Hematopoietic multipotent progenitor cell treated with erythropoietin and hydrocortisone succinate and interleukin-3 and kit ligand, for 15 days (in vitro differentiated cells): ENCODE measurements around the gene MYMK.

Experiments used
- DNase-seq: peaks from one replicate; pipeline ENCODE4 v3.0.0-alpha.2; 2015; ENCODE audit warnings: low spot score

MYMK gene

GRCh38 chr9:133483611-133484010, 41.1 kb downstream of the MYMK start:
- DNase-seq: no peak

DNA sequence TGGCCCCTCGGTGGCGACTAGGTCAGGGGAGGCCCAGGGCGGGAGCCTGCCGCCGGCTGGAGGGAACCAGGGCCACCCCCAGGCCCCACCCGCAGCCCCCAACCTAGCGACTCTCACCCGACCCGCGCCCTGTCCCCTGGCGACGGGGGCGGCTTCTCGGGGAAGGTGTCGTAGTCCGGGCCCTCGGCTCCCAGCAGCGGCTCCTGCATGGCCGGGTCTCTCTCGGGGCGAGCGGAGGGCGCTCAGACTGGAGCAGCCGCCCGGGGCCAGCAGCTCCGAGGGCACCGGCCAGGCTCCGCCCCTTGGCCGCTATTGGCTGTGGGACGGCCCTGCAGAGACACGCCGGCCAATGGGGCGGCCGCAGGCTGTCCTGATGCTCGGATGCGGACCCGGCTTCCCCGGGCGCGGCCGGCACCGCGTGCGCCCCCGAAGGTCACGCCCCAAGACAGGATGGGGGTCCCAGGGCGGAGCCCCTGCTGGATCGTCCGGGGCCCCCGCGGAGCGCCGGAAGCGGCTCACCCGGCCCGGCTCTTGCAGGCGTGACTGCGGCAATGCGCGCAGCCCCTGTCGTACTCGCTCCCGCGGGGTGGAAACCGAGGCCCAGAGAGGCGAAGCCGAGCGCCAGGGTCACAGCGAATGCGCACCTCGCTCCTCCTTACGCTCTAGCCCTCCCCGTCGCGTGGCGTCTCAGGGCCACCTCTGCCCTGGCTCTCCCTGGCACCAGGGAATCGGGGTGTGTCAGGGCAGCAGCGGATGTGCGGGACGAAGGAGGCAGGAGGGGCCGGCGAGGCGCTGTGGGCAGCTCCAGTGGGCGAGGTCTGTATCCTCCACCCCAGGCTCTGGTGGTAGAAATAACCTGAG, 45.7 kb downstream of the MYMK start, which contains the start of gene SLC2A6:
TSS of gene SLC2A6 (minus strand) at position 249 of the 861 bp plus-strand sequence. CDS start at position 209, 40 bp downstream.
- DNase-seq: peak; percentile 59

- no peak for DNase-seq
These were observed 46.5 kb downstream of the MYMK start for GRCh38 chr9:133477992-133478850.

DNA sequence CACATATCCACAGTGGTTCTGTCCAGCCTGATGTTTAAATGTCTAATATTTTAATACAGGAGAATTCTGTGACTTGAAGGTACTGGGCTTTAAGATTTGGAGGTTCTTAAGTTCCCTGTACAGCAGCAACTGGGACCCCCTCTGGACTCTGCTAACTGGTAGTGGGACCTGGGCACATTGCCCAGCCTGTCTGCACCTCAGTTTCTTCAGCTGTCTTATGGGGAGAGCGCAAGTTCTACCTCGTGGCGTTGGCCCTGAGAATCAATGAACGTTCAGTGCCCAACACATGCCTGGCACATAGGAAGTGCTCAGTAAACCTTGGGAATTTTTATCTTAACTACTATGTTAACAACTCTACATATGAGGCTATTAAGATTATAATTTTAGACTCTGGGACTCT, 47.3 kb downstream of the MYMK start:
- DNase-seq: no peak

GRCh38 chr9:133476941-133477340, 47.8 kb downstream of the MYMK start:
- no peak for DNase-seq

DNA sequence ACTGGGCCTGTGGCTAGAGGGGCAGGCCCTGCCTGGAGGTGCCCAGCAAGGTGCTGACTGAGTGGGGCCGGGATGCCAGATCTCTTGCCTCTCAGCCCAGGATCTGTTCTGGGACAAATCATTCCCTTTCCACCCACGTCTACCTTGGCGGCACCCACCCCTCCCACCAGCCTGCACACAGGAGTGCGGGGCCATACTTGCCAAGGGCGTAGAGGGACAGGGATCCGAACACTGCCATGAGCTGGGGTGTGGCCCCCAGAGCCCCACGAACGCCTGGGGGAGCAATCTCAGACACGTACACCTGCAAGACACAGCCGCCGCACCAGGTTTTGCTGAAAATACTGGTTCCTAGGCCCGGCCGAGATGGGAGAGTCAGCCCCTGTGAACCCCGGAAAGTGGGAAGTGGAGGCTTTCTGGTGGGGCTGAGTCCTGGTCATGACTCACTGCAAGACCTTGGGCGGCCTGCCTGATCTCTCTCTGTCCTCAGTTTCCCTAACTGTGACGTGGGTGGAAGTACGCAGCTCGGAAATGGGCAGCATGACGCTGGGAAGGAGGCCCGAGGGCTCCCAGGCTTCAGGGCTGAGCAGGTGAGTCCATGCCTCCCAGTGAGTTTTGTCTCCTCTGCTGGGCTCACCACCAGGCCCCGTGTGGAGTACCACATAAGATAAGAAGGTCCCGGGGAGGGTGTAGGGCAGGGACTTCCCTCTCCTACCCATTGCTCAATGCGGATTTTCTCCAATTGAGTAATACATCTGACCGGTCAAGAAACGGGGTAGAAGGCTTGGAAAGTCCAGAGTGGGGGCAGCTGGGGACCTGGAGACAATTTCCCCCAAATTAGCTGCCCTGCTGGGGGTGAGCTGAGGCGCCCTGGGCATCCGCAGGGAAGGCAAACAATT, 48.5 kb downstream of the MYMK start:
- no peak for DNase-seq

GRCh38 chr9:133475292-133476012, 49.3 kb downstream of the MYMK start:
- no peak for DNase-seq

DNA sequence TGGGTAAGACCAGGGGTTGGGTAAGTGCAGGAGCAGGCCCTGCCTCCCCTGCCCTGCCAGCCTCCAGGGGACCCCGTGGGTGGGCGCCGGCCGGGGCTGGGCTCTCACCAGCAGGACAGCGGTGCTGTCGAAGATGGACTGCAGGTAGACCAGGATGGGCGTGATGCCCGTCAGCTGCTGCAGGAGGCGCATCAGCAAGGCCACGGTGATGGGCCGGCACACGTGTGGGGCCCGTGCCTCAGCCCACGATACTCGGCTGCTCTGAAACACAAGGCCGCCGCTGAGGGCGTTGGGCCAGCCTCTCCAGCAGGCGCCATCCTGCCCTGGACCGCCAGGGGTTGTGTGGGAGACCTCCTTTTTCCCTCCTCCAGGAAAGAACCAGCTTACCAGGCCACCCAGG, 49.9 kb downstream of the MYMK start:
- DNase-seq: no peak

DNA sequence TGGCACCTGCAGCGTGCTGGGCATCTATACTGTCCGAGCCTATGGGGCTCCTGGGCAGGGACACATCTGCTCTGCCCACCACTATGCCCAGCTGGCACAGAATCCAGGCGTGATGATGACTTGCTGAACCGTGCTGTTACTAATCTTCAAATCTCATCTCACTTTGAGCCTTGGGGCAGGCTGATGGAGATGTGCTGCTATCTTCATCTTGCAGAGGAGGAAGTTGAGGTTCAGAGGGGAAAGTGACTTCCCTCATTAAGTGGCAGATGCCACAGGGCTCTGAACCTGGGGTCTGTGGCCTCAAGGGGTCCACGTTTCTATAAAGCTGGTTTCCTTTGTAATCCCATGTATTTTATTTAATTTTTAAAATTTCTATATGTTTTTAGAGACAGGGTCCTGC, 50.5 kb downstream of the MYMK start:
- DNase-seq: no peak

DNA sequence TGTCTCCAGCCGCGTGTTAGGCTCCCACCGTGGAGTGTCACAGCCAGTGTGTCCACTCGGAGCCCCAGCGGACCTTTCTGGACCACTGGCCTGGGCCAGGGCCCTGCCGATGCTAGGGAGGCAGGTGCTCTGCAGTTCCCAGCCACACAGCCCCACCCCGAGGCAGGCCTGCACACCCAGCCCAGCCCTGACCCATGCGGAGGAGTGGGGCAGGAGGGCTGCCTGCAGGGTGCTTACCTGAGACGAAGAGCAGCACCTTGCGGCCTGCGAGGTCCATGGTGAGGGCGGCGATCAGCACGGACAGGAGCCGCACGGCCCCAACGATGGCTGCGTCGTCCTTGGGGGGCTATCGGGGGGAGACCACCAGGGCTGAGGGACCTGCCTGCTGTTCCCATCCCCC, 51.0 kb downstream of the MYMK start:
- DNase-seq: no peak

- no peak for DNase-seq
These were observed 51.9 kb downstream of the MYMK start for GRCh38 chr9:133472753-133473378.

DNA sequence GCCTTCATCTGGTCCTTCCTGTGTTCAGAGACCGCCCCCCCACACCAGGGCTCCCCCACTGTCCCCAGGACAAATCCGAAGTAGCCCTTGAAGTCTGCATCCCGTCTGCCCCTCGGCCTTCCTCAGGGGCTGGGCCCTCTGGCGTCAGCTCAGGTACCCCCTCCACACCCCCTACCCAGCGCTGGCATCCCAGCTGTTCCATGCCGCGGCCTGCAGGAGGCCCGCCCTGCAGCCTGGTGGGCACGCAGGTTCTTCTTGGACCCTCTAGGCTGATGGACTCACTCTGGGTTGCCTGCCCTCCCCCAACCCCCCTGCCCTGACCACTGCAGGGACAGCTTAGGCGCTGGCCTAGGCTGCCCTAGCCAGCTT, 52.5 kb downstream of the MYMK start:
- no peak for DNase-seq

DNA sequence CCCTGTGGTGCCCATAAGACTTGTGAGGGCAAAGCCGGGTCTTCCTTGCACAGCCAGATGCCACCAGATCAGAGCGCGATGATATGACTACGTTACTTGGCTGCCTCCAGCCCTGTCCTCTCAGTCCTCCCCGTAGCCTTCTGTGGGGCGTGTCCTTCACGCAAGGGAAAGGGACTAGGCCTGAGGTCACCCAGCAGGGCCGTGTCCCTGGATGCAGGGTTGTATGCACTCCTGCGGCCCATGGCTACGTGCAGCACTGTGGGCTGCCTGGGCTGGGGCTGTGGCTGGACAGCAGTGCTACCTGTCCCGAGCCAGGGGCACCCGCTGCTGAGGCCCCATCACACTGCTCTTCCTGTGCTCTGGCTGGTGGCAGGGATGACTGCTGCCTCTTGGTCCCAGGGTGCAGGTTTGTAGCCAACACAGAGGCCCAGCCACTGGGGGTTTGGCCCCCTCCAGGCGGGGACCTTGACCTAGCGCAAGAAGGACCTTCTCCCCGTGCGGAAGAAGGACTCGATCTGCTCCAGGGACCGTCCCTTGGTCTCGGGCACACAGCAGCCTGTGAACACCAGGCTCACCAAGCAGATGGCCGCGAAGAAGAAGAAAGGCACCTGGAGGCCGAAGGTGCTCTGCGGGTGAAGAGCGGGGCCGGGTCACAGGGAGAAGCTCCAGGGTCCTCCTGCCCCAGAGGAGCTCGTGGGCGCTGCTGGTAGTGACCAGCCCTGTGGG, 53.0 kb downstream of the MYMK start:
- DNase-seq: no peak

DNA sequence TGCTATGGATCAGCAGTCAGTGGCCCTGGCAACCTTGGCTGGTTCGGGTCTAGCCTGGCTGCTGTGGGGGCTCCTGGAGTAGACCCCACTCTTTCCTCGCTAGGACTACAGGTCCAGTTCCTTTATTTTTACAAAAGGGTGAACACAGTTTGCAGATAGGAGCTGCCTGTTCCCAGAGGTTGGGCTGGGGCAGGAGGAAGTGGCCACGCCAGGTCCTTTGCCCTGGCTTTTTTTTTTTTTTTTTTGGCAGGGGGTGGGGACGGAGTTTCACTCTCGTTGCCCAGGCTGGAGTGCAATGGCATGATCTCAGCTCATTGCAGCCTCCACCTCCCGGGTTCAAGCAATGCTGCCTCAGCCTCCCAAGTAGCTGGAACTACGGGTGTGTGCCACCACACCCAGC, 53.8 kb downstream of the MYMK start:
- no peak for DNase-seq

GRCh38 chr9:133470427-133470924, 54.3 kb downstream of the MYMK start:
- no peak for DNase-seq

GRCh38 chr9:133468777-133469421, 55.9 kb downstream of the MYMK start:
- no peak for DNase-seq

- DNase-seq: no peak
These were observed 56.4 kb downstream of the MYMK start for GRCh38 chr9:133468374-133468773.

DNA sequence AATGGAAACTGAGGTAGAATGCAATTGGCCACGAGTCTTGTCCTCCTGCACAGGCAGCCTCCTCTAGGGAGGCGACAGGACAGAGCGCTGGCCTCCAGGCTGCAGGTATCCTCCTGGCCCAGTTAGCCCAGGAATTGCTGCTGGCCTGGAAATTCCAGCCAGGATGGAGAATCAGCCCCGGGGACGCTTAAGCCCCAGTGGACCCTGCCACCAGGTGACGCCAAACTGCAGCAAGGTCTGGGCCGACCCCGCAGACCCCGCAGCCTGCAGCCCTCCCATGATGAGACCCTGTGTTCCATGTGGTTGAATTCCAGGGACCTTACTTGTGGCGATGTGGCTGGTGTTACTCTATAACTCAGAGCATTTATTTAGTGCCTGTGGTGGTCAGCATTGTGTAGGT, 57.7 kb downstream of the MYMK start:
- DNase-seq: no peak

DNA sequence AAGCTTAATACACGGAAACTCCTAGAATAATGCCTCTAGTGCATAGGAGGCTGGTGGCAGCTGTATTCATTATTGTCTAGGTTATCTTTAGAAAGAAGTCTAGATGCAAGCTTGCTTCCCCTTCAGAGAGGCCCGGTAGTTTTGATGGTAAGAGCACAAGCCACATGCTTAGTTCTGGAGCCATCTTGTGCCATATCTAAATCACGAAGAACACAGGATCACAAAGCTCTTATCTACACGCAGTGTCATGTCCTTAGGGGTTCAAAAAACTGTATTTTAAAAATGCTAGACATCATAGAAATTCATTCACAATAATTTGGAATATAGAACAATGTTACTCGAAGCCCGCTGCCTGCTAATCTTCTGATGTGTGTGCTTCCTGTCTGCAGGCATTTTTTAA, 58.8 kb downstream of the MYMK start:
- no peak for DNase-seq

DNA sequence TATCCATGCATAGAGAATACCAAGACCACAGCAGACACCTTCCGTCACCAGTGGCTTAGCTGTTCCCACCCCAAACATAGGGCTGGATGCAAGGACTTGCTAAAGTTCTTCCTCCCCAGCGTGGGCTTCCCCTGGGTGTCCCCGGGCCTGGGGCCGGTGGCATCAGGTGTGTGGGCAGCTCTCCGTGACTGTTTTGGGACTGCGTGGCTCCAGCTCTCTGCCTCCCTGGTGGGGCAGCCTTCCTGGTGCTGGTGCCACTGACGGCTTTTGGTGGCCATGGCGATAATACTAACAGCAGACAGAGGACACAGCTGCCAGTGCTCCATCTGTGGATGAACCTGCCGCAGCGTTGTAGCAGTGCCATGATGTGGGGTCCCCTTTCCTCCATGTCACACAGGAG, 60.1 kb downstream of the MYMK start:
- no peak for DNase-seq
